Loucy (cell line): Measurements from ENCODE around the gene SMARCA5.

ENCODE experiments used
- H2AFZ ChIP-seq: fragments of 200-600 bp; sonication (generic); 2 replicates; pipeline ENCODE4 v1.6.0; 2016; ENCODE audit warnings: antibody characterized with exemption, mild to moderate bottlenecking, low read length, moderate library complexity
- H3F3A ChIP-seq: fragments of 200-600 bp; 2 replicates; pipeline ENCODE4 v1.6.0; 2016; ENCODE audit warnings: antibody characterized with exemption, low read depth, mild to moderate bottlenecking
- H3K27me3 ChIP-seq: fragments of 200-600 bp; sonication (generic); 2 replicates; pipeline ENCODE4 v1.6.1; 2014; ENCODE audit warnings: low read length, mild to moderate bottlenecking; ENCODE audit not compliant: insufficient read depth, poor library complexity, severe bottlenecking
- H3K36me3 ChIP-seq: fragments of 200-600 bp; sonication (generic); 2 replicates; pipeline ENCODE4 v1.6.1; 2016; ENCODE audit warnings: low read length; ENCODE audit not compliant: insufficient read depth
- H3K4me1 ChIP-seq: fragments of 200-600 bp; sonication (generic); 2 replicates; pipeline ENCODE4 v1.5.1; 2014; ENCODE audit warnings: low read length, mild to moderate bottlenecking; ENCODE audit not compliant: insufficient read depth, poor library complexity, severe bottlenecking
- H3K4me2 ChIP-seq: fragments of 200-600 bp; sonication (generic); 2 replicates; pipeline ENCODE4 v1.6.0; 2014; ENCODE audit warnings: antibody characterized with exemption, low read length, low read depth, mild to moderate bottlenecking; ENCODE audit not compliant: poor library complexity, severe bottlenecking
- H3K4me3 ChIP-seq: fragments of 200-600 bp; sonication (generic); 2 replicates; pipeline ENCODE4 v1.5.1; 2014; ENCODE audit warnings: low read length, mild to moderate bottlenecking, mixed read lengths; ENCODE audit not compliant: poor library complexity, severe bottlenecking
- H3K79me2 ChIP-seq: fragments of 200-600 bp; sonication (generic); 2 replicates; pipeline ENCODE4 v1.6.1; 2014; ENCODE audit warnings: low read length; ENCODE audit not compliant: insufficient read depth
- H3K9ac ChIP-seq: fragments of 200-600 bp; sonication (generic); 2 replicates; pipeline ENCODE4 v1.6.0; 2014; ENCODE audit warnings: mild to moderate bottlenecking, low read depth, low read length, moderate library complexity; ENCODE audit not compliant: poor library complexity, severe bottlenecking
- H3K9me2 ChIP-seq: fragments of 200-600 bp; sonication (generic); replicated peaks from 2 replicates; pipeline ENCODE4 v1.6.1; 2016; ENCODE audit warnings: low read depth, low read length, mixed read lengths
- H3K9me3 ChIP-seq: fragments of 200-600 bp; sonication (generic); 2 replicates; pipeline ENCODE4 v1.6.1; 2014; ENCODE audit warnings: mild to moderate bottlenecking, antibody characterized with exemption, low read length, low read depth; ENCODE audit not compliant: insufficient read depth
- H4K20me1 ChIP-seq: fragments of 200-600 bp; sonication (generic); 2 replicates; pipeline ENCODE4 v1.6.0; 2014; ENCODE audit warnings: antibody characterized with exemption, low read length, mild to moderate bottlenecking; ENCODE audit not compliant: insufficient read depth, poor library complexity, severe bottlenecking
- EZH2phosphoT487 ChIP-seq: fragments of 200-600 bp; IDR thresholded peaks from 2 replicates; pipeline ENCODE4 v1.6.1; 2018; ENCODE audit warnings: antibody characterized with exemption, mild to moderate bottlenecking, moderate library complexity, borderline replicate concordance
- TF ChIP-seq, protein P1 (sequence below): fragments of 200-600 bp; sonication (generic); conservative IDR thresholded peaks from 2 replicates; pipeline ENCODE4 v1.5.1; 2014; ENCODE audit warnings: mild to moderate bottlenecking, antibody characterized with exemption, low read length

Gene SMARCA5

DNA sequence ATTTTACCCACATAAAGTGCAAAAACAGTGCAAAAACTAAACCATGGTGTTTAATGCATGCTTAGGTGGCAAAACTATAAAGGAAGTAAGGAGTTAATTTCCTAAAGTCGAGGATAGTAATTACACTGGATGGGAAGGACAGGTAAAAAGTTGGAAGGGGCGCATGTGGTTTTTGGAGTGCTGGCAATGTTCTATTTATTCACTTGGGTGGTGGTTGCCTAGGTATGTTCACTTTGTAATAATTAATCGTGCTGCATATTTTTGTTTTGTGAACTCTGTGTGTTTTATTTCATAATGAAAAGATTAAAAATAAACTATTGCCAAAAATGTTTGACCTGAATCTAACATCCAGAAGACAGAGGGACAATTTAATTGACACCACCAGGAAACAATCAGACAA is 32.1 kb upstream of the SMARCA5 start:
- H4K20me1 ChIP-seq: no peaks in the 10 kb centered on the region
- H3K79me2 ChIP-seq: no peaks in the 10 kb centered on the region
- TF ChIP-seq, protein P1, sequence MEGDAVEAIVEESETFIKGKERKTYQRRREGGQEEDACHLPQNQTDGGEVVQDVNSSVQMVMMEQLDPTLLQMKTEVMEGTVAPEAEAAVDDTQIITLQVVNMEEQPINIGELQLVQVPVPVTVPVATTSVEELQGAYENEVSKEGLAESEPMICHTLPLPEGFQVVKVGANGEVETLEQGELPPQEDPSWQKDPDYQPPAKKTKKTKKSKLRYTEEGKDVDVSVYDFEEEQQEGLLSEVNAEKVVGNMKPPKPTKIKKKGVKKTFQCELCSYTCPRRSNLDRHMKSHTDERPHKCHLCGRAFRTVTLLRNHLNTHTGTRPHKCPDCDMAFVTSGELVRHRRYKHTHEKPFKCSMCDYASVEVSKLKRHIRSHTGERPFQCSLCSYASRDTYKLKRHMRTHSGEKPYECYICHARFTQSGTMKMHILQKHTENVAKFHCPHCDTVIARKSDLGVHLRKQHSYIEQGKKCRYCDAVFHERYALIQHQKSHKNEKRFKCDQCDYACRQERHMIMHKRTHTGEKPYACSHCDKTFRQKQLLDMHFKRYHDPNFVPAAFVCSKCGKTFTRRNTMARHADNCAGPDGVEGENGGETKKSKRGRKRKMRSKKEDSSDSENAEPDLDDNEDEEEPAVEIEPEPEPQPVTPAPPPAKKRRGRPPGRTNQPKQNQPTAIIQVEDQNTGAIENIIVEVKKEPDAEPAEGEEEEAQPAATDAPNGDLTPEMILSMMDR: no peak
- TF ChIP-seq EZH2phosphoT487: no peak
- H3K36me3 ChIP-seq: no peaks in the 10 kb centered on the region
- H3F3A ChIP-seq: no peaks in the 10 kb centered on the region
- no peak overlapping the region for H3K4me2 ChIP-seq
- H3K9me3 ChIP-seq: no peaks in the 10 kb centered on the region
- H3K9me2 ChIP-seq: no peaks in the 10 kb centered on the region
- no peak overlapping the region for H3K4me3 ChIP-seq
- no peaks in the 10 kb centered on the region for H3K4me1 ChIP-seq
- no peak overlapping the region for H2AFZ ChIP-seq
- no peaks in the 10 kb centered on the region for H3K27me3 ChIP-seq
- H3K9ac ChIP-seq: no peak overlapping the region

DNA sequence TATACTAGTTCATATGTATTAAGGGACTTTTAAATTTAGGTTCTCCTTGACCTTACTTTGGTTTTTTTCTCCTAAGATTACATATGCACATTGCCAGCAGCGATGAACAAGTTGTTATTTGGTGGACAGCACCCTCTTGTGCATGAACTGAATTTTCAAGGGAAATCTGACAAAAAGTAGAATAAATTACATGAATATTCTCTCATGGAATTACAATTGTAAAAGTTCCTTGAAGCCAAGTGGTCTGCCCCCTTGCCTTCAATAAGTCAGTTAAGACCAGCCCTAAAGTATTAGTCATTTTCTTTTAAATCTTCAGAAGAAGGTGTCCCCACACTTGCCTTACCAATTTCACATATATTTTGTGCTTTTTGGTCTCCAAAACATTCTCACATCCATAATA is 30.7 kb upstream of the SMARCA5 start:
- Histone ChIP-seq H3K4me2 (no peak overlapping the region), H3K9me2 (no peaks in the 10 kb centered on the region), H3K4me1 (no peaks in the 10 kb centered on the region), H3K79me2 (no peaks in the 10 kb centered on the region), H3K27me3 (no peaks in the 10 kb centered on the region), H4K20me1 (no peaks in the 10 kb centered on the region), H3K9ac (no peak overlapping the region), H3K4me3 (no peak overlapping the region), H3K9me3 (no peaks in the 10 kb centered on the region), H3F3A (no peaks in the 10 kb centered on the region), H2AFZ (no peak overlapping the region), H3K36me3 (no peaks in the 10 kb centered on the region)
- TF ChIP-seq EZH2phosphoT487: no peak
- TF ChIP-seq, protein P1: peak; percentile 80

- Histone ChIP-seq H3K9me2 (no peaks in the 10 kb centered on the region), H3K4me1 (no peaks in the 10 kb centered on the region), H3K9ac (no peak overlapping the region), H3K4me2 (no peak overlapping the region), H3F3A (no peaks in the 10 kb centered on the region), H3K27me3 (no peaks in the 10 kb centered on the region), H4K20me1 (no peaks in the 10 kb centered on the region), H3K4me3 (no peak overlapping the region), H3K9me3 (no peaks in the 10 kb centered on the region), H2AFZ (no peak overlapping the region), H3K79me2 (no peaks in the 10 kb centered on the region), H3K36me3 (no peaks in the 10 kb centered on the region)
- TF ChIP-seq EZH2phosphoT487: no peak
- TF ChIP-seq, protein P1: no peak
Measured at GRCh38 chr4:143486314-143486713, 27.2 kb upstream of the SMARCA5 start.
